NCI-H460 (cell line): ENCODE data around the gene MOK. TPM values are rescaled to one million over a fixed set of nuclear protein-coding genes. Genes with fewer than 3 reads are reported as not detected.
"Not testable (repeated sequence)": the region's sequence is repeated elsewhere in the genome, so short reads cannot be mapped to it uniquely, and the experiment has no call there.

ENCODE experiments used
- DNase-seq: peaks from one replicate; pipeline ENCODE4 v3.0.0-alpha.2; 2016; ENCODE audit warnings: low read depth; ENCODE audit errors: extremely low read depth
- total RNA-seq: library from RNA; depleted of rRNA; stranded (reverse); fragments of >200 nt; shearing (Covaris generic); gene quantifications from 2 replicates; pipeline ENCODE4 v1.2.3, GENCODE V29; 2014

Gene MOK
- total RNA-seq, 1 experiment from 2014 or later: 70.8 TPM

DNA sequence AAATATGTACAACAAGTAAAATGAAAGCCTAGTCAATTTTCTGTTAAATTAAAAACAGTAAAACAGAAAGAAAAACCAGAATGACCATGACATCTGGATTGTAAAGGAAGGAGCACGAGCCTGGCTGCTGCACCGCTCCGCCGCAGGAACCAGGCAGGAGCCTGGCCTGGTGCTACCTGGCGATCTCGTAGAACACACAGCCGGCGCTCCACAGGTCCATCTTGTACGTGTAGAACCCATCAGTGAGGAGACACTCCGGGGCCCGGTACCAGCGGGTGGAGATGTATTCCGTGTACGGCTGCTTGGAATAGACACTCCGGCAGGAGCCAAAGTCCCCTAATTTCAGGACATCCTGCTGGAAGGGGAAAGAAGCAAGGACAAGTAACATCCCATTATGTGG, 54.3 kb downstream of the MOK start:
- DNase-seq: no peak

- no peak for DNase-seq
These were observed 55.0 kb downstream of the MOK start for GRCh38 chr14:102249981-102250380.

DNA sequence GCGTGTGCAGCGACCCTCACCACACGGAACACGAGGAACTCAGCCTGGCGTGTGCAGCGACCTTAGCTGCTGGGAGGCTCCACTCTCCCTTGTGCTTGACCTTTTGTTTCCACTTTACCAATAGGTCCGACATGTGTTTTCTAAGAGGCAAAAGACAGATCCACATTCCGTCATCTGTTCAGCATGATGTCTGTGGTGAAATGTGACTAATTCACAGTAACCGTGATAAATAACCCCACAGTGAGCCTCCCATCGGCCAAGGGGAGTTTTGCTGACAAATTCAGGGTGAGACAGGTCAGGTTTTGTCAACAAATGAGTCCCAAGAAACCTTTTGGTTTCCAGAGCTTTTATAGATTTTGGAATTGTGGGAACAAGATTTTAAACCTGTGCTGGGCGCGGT, 55.9 kb downstream of the MOK start:
- no peak for DNase-seq

DNA sequence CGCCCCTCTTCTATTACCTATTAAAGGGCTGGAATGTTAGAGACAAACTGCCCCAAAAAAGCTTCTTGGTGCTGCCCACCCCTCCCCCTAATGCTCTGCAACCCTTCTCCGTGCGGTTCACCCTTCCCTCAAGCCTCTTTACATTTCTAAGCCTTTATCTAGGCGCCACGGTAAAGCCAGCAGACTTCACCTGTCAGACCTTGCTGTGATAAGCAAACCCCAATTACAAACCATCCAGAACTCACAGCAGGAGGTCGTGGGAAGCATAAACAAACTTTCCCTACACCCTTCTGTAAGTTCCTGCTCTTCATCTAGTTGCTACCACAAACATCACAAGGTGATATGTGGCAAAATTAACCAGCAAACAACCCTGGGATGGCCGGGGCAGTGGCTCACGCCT, 56.8 kb downstream of the MOK start:
- no peak for DNase-seq

DNA sequence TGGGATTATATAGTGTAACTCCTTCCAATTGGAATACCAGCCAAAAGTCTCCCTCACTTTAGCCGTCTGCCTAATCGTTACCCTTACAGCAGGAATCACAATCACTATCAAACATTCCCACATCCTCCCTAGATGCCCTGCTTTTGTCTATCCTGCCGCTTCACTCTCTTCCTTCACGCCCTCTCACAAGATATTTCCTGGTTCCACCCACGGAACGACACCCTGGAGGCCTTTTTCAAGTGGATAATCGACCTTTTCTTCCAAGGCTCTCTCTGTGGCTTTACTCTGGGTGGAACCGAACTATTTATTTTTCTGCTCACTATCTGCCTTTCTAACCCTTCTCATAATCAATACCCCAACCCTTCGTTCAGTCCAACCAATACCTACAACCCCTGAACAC, 58.9 kb downstream of the MOK start:
- DNase-seq: no peak

GRCh38 chr14:102243795-102244194, 61.2 kb downstream of the MOK start:
- not testable (repeated sequence) for DNase-seq

DNA sequence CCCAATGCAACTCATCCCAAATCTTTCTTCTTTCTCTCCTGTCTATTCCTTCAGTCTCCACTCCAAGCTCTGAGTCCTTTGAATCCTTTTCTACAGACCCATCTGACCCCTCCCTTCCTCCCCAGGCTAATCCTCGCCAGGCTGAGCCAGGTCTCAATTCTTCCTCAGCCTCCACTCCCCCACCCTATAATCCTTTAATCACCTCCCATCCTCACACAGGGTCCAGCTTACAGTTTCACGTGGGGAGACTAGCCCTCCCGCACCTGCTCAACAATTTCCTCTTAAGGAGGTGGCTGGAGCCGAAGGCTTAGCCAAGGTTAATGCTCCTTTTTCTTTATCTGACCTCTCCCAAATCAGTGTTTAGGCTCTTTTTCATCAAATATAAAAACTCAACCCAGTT, 63.8 kb downstream of the MOK start:
- DNase-seq: no peak

DNA sequence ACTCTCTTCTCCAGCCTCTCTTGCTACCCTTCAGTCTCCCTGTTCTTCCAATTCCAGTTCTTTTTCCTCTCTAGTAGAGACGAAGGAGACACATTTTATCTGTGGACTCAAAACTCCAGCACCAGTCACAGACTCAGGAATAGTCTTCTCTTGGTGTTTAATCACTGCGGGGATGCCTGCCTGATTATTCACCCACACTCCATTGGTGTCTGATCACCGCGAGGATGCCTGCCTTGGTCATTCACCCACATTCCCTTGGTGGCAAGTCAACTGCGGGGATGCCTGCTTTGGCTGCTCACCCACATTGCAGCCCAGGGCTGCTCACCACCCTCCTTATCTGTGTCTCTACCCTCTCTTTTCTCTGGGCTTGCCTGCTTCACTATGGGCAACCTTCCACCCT, 64.5 kb downstream of the MOK start:
- not testable (repeated sequence) for DNase-seq

DNA sequence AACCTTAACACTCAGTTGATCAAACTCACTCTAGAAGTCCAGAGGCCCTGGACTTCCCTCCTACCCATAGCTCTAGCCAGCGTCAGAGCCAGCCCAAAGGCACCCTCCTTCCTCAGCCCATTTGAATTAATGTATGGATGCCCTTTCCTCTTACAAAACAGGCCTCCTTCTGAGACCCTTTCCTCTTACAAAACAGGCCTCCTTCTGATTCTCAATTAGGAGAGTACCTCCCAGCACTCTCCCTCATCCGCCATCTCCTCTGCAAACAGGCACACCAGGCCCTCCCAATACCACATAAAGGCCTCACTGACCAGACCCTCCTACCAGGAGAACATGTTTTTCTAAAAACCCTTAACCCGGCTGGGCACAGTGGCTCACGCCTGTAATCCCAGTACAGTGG, 65.7 kb downstream of the MOK start:
- DNase-seq: no peak

DNA sequence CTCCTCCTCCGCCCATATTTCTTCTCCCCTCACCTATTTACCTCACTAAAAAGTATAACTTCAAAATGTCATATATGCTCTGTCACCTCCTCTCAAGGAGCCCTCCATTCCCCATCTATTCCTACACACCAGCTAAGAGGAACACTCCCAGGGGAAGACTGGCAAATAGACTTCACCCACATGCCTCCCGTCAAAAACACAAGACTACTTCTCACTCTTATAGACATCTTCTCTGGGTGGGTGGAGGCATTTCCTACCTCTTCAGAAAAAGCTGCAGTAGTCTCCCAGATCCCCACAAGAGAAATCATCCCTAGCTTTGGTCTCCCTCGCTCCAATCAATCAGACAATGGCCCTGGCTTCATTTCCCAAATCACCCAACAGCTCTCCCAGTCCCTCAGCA, 66.2 kb downstream of the MOK start:
- DNase-seq: no peak

- DNase-seq: no peak
These were observed 66.8 kb downstream of the MOK start for GRCh38 chr14:102238131-102238530.

DNA sequence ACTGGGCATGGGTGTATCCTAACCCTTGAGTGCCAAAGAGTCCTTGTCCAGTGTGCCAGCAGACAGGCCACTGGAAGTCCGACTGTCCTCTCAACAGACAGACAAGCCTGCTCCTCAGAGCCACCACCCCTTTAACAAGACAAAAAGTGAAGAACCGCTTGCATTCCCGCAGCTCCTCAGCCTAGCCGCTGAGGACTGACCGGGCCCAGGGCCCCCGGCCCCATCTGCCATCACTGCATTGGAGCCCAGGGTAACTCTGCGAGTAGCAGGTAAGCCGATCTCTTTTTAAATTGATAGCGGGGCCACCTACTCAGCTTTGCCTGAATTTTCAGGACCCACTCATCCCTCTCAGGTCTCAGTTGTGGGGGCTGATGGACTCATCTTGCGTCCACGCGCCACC, 68.9 kb downstream of the MOK start:
- no peak for DNase-seq

DNA sequence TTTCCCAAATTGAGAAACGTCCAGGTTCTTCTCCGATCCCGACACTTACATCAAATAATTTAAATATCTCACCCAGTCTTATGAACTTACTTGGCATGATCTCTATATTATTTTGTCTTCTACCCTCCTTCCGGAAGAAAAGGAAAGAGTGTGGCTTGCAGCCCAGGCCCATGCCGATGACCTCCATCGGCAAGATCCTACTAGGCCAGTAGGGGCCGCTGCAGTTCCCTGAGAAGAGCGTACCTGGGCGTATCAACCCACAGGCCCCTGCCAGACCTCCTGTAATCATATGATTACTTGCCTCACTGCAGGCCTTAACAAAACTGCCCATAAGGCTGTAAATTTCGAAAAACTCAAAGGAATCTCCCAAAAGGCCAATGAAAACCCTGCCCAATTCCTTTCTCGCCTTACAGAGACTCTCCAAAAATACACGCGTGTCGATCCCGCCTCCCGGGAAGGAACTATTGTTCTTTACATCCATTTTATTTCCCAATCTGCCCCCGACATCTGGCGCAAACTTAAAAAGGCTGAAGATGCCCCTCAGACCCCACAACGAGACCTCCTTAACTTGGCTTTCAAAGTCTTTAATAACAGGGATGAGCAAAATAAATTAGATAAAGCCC, 69.6 kb downstream of the MOK start:
- peak; percentile 86 for DNase-seq

DNA sequence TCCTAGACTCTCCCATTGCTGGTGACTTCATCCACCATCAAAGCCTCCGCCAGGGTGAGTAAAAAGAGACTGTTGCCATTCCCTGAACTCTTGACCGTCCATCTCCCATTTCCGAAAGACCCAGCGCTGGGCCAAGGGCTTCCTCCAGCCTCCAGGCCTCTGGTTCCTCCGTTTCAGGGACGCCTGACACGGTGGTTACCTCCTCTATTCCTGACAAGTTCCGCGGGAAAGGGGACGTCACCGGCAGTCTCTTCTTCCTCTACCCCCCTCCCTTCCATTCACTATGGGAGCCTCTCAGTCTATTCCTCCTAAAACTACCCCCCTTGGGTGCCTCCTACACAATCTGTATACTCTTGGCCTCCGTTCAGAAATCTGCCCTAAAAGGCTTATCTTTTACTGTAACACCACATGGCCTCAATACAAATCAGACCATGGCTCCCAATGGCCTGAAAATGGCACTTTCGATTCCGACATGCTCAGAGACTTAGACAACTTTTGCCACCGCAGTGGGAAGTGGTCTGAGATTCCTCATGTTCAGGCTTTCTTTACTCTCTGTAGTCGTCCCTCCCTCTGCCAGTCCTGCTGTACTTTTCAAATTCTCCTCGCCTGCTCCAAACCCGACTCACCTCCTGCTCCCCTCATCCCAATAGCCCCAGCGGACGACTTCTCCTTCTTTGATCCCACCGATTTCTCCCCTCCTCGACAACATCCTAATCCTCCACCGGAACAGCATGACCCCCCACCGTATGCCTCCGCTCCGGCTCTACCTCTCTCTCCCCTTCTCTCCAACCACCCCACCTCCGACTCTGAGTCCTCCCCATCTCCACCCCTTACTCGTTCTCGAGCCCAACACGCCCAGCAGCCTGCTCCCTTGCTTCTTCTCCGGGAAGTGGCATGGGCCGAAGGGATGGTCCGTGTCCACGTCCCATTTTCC, 70.4 kb downstream of the MOK start:
- DNase-seq: no peak

DNA sequence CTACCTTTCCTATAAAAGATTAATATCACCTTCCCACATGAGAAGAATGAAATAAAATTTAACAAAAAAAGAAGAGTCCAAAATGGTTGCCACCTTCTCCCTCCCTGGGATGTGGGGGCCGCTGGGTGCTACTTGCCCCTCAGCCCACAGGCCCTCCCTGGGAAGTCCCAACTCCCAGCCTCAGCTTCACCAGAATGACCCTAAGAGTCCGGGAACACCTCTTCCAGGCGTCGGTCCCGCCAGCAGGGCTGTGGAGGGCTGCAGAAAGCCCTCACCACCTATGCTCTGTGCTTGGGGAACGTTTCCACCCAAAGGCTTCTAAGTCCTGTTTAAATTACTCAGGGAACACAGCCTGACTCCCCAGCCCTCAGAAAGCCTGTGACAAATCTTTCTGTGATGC, 71.9 kb downstream of the MOK start:
- DNase-seq: no peak

DNA sequence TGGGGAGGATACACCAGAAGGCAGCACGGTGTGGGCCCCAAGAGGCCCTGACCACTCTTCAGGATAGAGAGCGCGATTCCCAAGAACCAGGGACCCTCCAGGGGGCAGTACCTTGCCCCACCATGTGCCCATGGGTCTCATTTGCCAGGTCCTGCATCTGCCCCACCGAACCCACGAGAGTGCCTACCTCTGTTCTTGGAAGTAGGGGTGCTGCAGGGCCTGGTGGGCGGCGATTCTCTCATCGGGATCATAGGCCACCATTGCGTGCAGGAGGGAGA, 72.7 kb downstream of the MOK start:
- DNase-seq: no peak

- no peak for DNase-seq
These were observed 73.3 kb downstream of the MOK start for GRCh38 chr14:102231476-102232347.

GRCh38 chr14:102230481-102231210, 74.3 kb downstream of the MOK start:
- no peak for DNase-seq

GRCh38 chr14:102229739-102230092, 75.2 kb downstream of the MOK start:
- DNase-seq: no peak

DNA sequence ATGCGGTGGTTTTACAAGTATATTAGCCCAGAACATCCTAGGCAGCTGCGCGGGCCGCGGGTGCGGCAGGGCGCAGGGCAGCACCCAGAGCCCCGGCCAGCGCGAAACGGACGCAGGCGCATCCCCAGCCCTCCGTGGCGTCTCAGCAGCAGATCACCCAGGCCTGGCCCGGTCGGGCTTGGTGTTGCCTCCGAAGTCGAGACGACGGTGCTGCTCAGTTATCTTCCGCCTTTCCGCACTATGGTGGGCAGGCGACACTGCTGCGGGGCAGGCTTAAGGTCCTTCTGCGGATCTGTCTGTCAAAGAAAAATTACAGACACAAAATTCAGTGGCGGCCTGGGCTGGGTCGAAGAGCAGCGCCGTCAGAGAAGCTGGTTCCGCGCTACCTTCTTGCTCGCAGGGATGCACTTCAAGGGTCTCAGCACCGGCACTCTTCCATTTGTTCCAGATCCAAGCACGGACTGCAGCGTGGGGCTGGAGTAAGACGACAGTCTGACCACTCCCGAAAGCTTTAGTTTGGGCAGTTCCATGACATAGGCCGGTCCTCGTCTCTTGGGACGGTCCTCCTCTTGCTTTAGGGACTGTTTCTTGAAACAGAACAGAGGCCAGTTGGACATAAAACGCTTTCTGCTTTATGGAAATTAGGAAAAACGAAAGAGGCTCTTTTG, 75.8 kb downstream of the MOK start:
- DNase-seq: no peak
